ENCODE measurements around the gene CFAP161. TPM values are rescaled to one million over a fixed set of nuclear protein-coding genes. Genes with fewer than 3 reads are reported as not detected.
A peak's percentile ranks its signal among the peaks of the same experiment; 100 is the strongest.

Gene CFAP161
- total RNA-seq (0.24 TPM), polyA plus RNA-seq (0.37 TPM)
- long read RNA-seq, donor 1 = 0 reads
- long read RNA-seq, donor 2 = 0 reads
- long read RNA-seq, donor 3 = 0 reads
- long read RNA-seq, donor 4 = 0 reads
- long read RNA-seq, donor 5 = 0 reads
- long read RNA-seq, donor 6 = 0 reads
- long read RNA-seq, donor 7 = 0 reads
- long read RNA-seq, donor 8 = 0 reads
- long read RNA-seq, donor 9, partial matches to known transcripts = 25 of 25 reads
- long read RNA-seq, donor 9, other reads (novel, unspliced or antisense) = 0 of 25 reads
- long read RNA-seq, donor 10 = 0 reads

GRCh38 chr15:81133782-81134461 is at the start of gene CFAP161:
Gene CFAP161, plus strand, starts transcription at chr15:81134270. Its CDS starts 60 bp downstream, at chr15:81134330.
- DNase-seq (ENCODE audit: low read depth in 6 of 9, low spot score in 9 of 9) = peak in 3 of 9 donors; percentile 4 to 18 (median 7)
- peaks cover 10 to 27% of the 10 kb centered on the region in 2 donors for H3K27me3 ChIP-seq (ENCODE audit: control insufficient read depth in 2 of 2, insufficient read depth in 1 of 2, low read length in 1 of 2)
- no peaks in the 10 kb centered on the region for H3K9me3 ChIP-seq (ENCODE audit: control insufficient read depth in 2 of 2, insufficient read depth in 1 of 2, low read length in 1 of 2)
- peaks cover 0 to 2% of the 10 kb centered on the region in 2 donors for H3K4me1 ChIP-seq (ENCODE audit: control insufficient read depth in 2 of 2, insufficient read depth in 2 of 2, low read length in 2 of 2)
- H3K4me3 ChIP-seq (ENCODE audit: low read length in 2 of 2) = peak within 1 kb of the TSS in 1 of 2 donors; percentile 15
- no peaks in the 10 kb centered on the region for H3K36me3 ChIP-seq (ENCODE audit: control insufficient read depth in 2 of 2, insufficient read depth in 2 of 2, low read length in 1 of 2)
- 6% methylated on average over 33 of the region's 33 CpGs for WGBS
- no peak within 1 kb of the TSS for H3K27ac ChIP-seq (ENCODE audit: low read depth in 1 of 2, low read length in 1 of 2)

GRCh38 chr15:81084716-81085115 is 49.4 kb upstream of the CFAP161 start:
- 81% methylated on average over 4 of the region's 4 CpGs for WGBS

GRCh38 chr15:81085213-81085612 is 48.9 kb upstream of the CFAP161 start:
- Histone ChIP-seq H3K4me3 (ENCODE audit: low read length in 2 of 2) (no peak overlapping the region), H3K9me3 (ENCODE audit: control insufficient read depth in 2 of 2, insufficient read depth in 1 of 2, low read length in 1 of 2) (no peaks in the 10 kb centered on the region), H3K27me3 (ENCODE audit: control insufficient read depth in 2 of 2, insufficient read depth in 1 of 2, low read length in 1 of 2) (no peaks in the 10 kb centered on the region), H3K27ac (ENCODE audit: low read depth in 1 of 2, low read length in 1 of 2) (no peak overlapping the region), H3K4me1 (ENCODE audit: control insufficient read depth in 2 of 2, insufficient read depth in 2 of 2, low read length in 2 of 2) (no peaks in the 10 kb centered on the region), H3K36me3 (ENCODE audit: control insufficient read depth in 2 of 2, insufficient read depth in 2 of 2, low read length in 1 of 2) (no peaks in the 10 kb centered on the region)
- WGBS = 30% methylated on average over 2 of the region's 2 CpGs
- no peak for DNase-seq (ENCODE audit: low read depth in 6 of 9, low spot score in 9 of 9)

More at GRCh38 chr15:81084716-81085115, 49.4 kb upstream of the CFAP161 start:
- Histone ChIP-seq H3K9me3 (ENCODE audit: control insufficient read depth in 2 of 2, insufficient read depth in 1 of 2, low read length in 1 of 2) (no peaks in the 10 kb centered on the region), H3K27ac (ENCODE audit: low read depth in 1 of 2, low read length in 1 of 2) (no peak overlapping the region), H3K27me3 (ENCODE audit: control insufficient read depth in 2 of 2, insufficient read depth in 1 of 2, low read length in 1 of 2) (no peaks in the 10 kb centered on the region), H3K4me1 (ENCODE audit: control insufficient read depth in 2 of 2, insufficient read depth in 2 of 2, low read length in 2 of 2) (no peaks in the 10 kb centered on the region), H3K36me3 (ENCODE audit: control insufficient read depth in 2 of 2, insufficient read depth in 2 of 2, low read length in 1 of 2) (no peaks in the 10 kb centered on the region), H3K4me3 (ENCODE audit: low read length in 2 of 2) (no peak overlapping the region)
- DNase-seq (ENCODE audit: low read depth in 6 of 9, low spot score in 9 of 9) = no peak

GRCh38 chr15:81085898-81086297 is 48.2 kb upstream of the CFAP161 start:
- DNase-seq (ENCODE audit: low read depth in 6 of 9, low spot score in 9 of 9) = no peak

GRCh38 chr15:81087066-81087465 is 47.0 kb upstream of the CFAP161 start:
- 92% methylated on average over 5 of the region's 5 CpGs for WGBS
- H3K27me3 ChIP-seq (ENCODE audit: control insufficient read depth in 2 of 2, insufficient read depth in 1 of 2, low read length in 1 of 2) = peaks cover 0 to 2% of the 10 kb centered on the region in 2 donors
- H3K4me1 ChIP-seq (ENCODE audit: control insufficient read depth in 2 of 2, insufficient read depth in 2 of 2, low read length in 2 of 2) = no peaks in the 10 kb centered on the region
- no peaks in the 10 kb centered on the region for H3K9me3 ChIP-seq (ENCODE audit: control insufficient read depth in 2 of 2, insufficient read depth in 1 of 2, low read length in 1 of 2)
- H3K4me3 ChIP-seq (ENCODE audit: low read length in 2 of 2) = no peak overlapping the region
- H3K27ac ChIP-seq (ENCODE audit: low read depth in 1 of 2, low read length in 1 of 2) = no peak overlapping the region
- DNase-seq (ENCODE audit: low read depth in 6 of 9, low spot score in 9 of 9) = no peak
- H3K36me3 ChIP-seq (ENCODE audit: control insufficient read depth in 2 of 2, insufficient read depth in 2 of 2, low read length in 1 of 2) = no peaks in the 10 kb centered on the region

More at GRCh38 chr15:81085898-81086297, 48.2 kb upstream of the CFAP161 start:
- H3K4me3 ChIP-seq (ENCODE audit: low read length in 2 of 2) = no peak overlapping the region
- H3K27ac ChIP-seq (ENCODE audit: low read depth in 1 of 2, low read length in 1 of 2) = no peak overlapping the region
- H3K27me3 ChIP-seq (ENCODE audit: control insufficient read depth in 2 of 2, insufficient read depth in 1 of 2, low read length in 1 of 2) = no peaks in the 10 kb centered on the region
- 85% methylated on average over 5 of the region's 5 CpGs for WGBS
- H3K36me3 ChIP-seq (ENCODE audit: control insufficient read depth in 2 of 2, insufficient read depth in 2 of 2, low read length in 1 of 2) = no peaks in the 10 kb centered on the region
- H3K9me3 ChIP-seq (ENCODE audit: control insufficient read depth in 2 of 2, insufficient read depth in 1 of 2, low read length in 1 of 2) = no peaks in the 10 kb centered on the region
- no peaks in the 10 kb centered on the region for H3K4me1 ChIP-seq (ENCODE audit: control insufficient read depth in 2 of 2, insufficient read depth in 2 of 2, low read length in 2 of 2)

GRCh38 chr15:81087694-81088093 is 46.4 kb upstream of the CFAP161 start:
- no peak for DNase-seq (ENCODE audit: low read depth in 6 of 9, low spot score in 9 of 9)
- WGBS = 95% methylated on average over 1 of the region's 1 CpG
- no peak overlapping the region for H3K27ac ChIP-seq (ENCODE audit: low read depth in 1 of 2, low read length in 1 of 2)
- no peak overlapping the region for H3K4me3 ChIP-seq (ENCODE audit: low read length in 2 of 2)
- H3K9me3 ChIP-seq (ENCODE audit: control insufficient read depth in 2 of 2, insufficient read depth in 1 of 2, low read length in 1 of 2) = no peaks in the 10 kb centered on the region
- H3K36me3 ChIP-seq (ENCODE audit: control insufficient read depth in 2 of 2, insufficient read depth in 2 of 2, low read length in 1 of 2) = no peaks in the 10 kb centered on the region
- H3K27me3 ChIP-seq (ENCODE audit: control insufficient read depth in 2 of 2, insufficient read depth in 1 of 2, low read length in 1 of 2) = peaks cover 0 to 2% of the 10 kb centered on the region in 2 donors
- no peaks in the 10 kb centered on the region for H3K4me1 ChIP-seq (ENCODE audit: control insufficient read depth in 2 of 2, insufficient read depth in 2 of 2, low read length in 2 of 2)

- DNase-seq (ENCODE audit: low read depth in 6 of 9, low spot score in 9 of 9) = no peak
- WGBS = 87% methylated on average over 5 of the region's 5 CpGs
- H3K36me3 ChIP-seq (ENCODE audit: control insufficient read depth in 2 of 2, insufficient read depth in 2 of 2, low read length in 1 of 2) = no peaks in the 10 kb centered on the region
These were observed 45.5 kb upstream of the CFAP161 start for GRCh38 chr15:81088470-81089013.

GRCh38 chr15:81091889-81092558 is 42.0 kb upstream of the CFAP161 start:
- WGBS = 66% methylated on average over 13 of the region's 13 CpGs
- Histone ChIP-seq H3K9me3 (ENCODE audit: control insufficient read depth in 2 of 2, insufficient read depth in 1 of 2, low read length in 1 of 2) (no peaks in the 10 kb centered on the region), H3K4me1 (ENCODE audit: control insufficient read depth in 2 of 2, insufficient read depth in 2 of 2, low read length in 2 of 2) (peaks cover 0 to 7% of the 10 kb centered on the region in 2 donors), H3K36me3 (ENCODE audit: control insufficient read depth in 2 of 2, insufficient read depth in 2 of 2, low read length in 1 of 2) (no peaks in the 10 kb centered on the region), H3K4me3 (ENCODE audit: low read length in 2 of 2) (no peak overlapping the region), H3K27ac (ENCODE audit: low read depth in 1 of 2, low read length in 1 of 2) (no peak overlapping the region), H3K27me3 (ENCODE audit: control insufficient read depth in 2 of 2, insufficient read depth in 1 of 2, low read length in 1 of 2) (peaks cover 0 to 2% of the 10 kb centered on the region in 2 donors)
- no peak for DNase-seq (ENCODE audit: low read depth in 6 of 9, low spot score in 9 of 9)

More at GRCh38 chr15:81088470-81089013, 45.5 kb upstream of the CFAP161 start:
- Histone ChIP-seq H3K4me1 (ENCODE audit: control insufficient read depth in 2 of 2, insufficient read depth in 2 of 2, low read length in 2 of 2) (no peaks in the 10 kb centered on the region), H3K27ac (ENCODE audit: low read depth in 1 of 2, low read length in 1 of 2) (no peak overlapping the region), H3K27me3 (ENCODE audit: control insufficient read depth in 2 of 2, insufficient read depth in 1 of 2, low read length in 1 of 2) (peaks cover 0 to 2% of the 10 kb centered on the region in 2 donors), H3K4me3 (ENCODE audit: low read length in 2 of 2) (no peak overlapping the region), H3K9me3 (ENCODE audit: control insufficient read depth in 2 of 2, insufficient read depth in 1 of 2, low read length in 1 of 2) (no peaks in the 10 kb centered on the region)

- Histone ChIP-seq H3K9me3 (ENCODE audit: control insufficient read depth in 2 of 2, insufficient read depth in 1 of 2, low read length in 1 of 2) (no peaks in the 10 kb centered on the region), H3K27me3 (ENCODE audit: control insufficient read depth in 2 of 2, insufficient read depth in 1 of 2, low read length in 1 of 2) (peaks cover 0 to 2% of the 10 kb centered on the region in 2 donors), H3K4me3 (ENCODE audit: low read length in 2 of 2) (no peak overlapping the region), H3K4me1 (ENCODE audit: control insufficient read depth in 2 of 2, insufficient read depth in 2 of 2, low read length in 2 of 2) (peaks cover 0 to 7% of the 10 kb centered on the region in 2 donors), H3K36me3 (ENCODE audit: control insufficient read depth in 2 of 2, insufficient read depth in 2 of 2, low read length in 1 of 2) (no peaks in the 10 kb centered on the region), H3K27ac (ENCODE audit: low read depth in 1 of 2, low read length in 1 of 2) (no peak overlapping the region)
- DNase-seq (ENCODE audit: low read depth in 6 of 9, low spot score in 9 of 9) = no peak
- WGBS = 57% methylated on average over 5 of the region's 5 CpGs
These were observed 41.5 kb upstream of the CFAP161 start for GRCh38 chr15:81092559-81092902.

Data from thymus (tissue), 14 donors.